HCT116 (cell line): ENCODE measurements around the gene TMEM175.

Experiments
- CBX3 ChIP-seq: IDR thresholded peaks from 2 replicates; pipeline ENCODE4 v1.6.1; 2012; ENCODE audit warnings: low read depth
- CEBPB ChIP-seq: IDR thresholded peaks from 2 replicates; pipeline ENCODE4 v1.6.1; 2012; ENCODE audit warnings: low read depth
- CTCF ChIP-seq, 3 experiments: fragments of 200-600 bp in 1 of 3; sonication (generic) in 1 of 3; IDR thresholded peaks in 2 of 3; conservative IDR thresholded peaks in 1 of 3; 2 replicates each; pipeline ENCODE4 v1.5.1; 2012 to 2017; ENCODE audit warnings: low read depth in 2 of 3, low read length in 2 of 3, antibody characterized with exemption in 1 of 3, borderline replicate concordance in 1 of 3, control low read depth in 1 of 3, mild to moderate bottlenecking in 1 of 3, mixed read lengths in 1 of 3, mixed run types in 1 of 3, moderate library complexity in 1 of 3; ENCODE audit not compliant: insufficient read depth in 1 of 3
- ELF1 ChIP-seq: IDR thresholded peaks from 2 replicates; pipeline ENCODE4 v1.6.1; 2012; ENCODE audit warnings: low read depth, borderline replicate concordance
- EZH2phosphoT487 ChIP-seq: fragments of 200-600 bp; IDR thresholded peaks from 2 replicates; pipeline ENCODE4 v1.6.1; 2018; ENCODE audit warnings: antibody characterized with exemption, borderline replicate concordance
- POLR2AphosphoS5 ChIP-seq: IDR thresholded peaks from 2 replicates; pipeline ENCODE4 v1.6.1; 2011; ENCODE audit warnings: mild to moderate bottlenecking, low read depth, low read length, moderate library complexity
- RAD21 ChIP-seq: IDR thresholded peaks from 2 replicates; pipeline ENCODE4 v1.6.1; 2012; ENCODE audit warnings: low read depth, mild to moderate bottlenecking
- REST ChIP-seq: IDR thresholded peaks from 2 replicates; pipeline ENCODE4 v1.6.1; 2012; ENCODE audit warnings: low read depth
- TCF7L2 ChIP-seq: IDR thresholded peaks from 2 replicates; pipeline ENCODE4 v1.7.0; 2011; ENCODE audit warnings: borderline replicate concordance, inconsistent platforms; ENCODE audit not compliant: insufficient read depth, insufficient read length; ENCODE audit errors: extremely low read depth
- ZBTB33 ChIP-seq: IDR thresholded peaks from 2 replicates; pipeline ENCODE4 v1.6.1; 2011; ENCODE audit warnings: mild to moderate bottlenecking, low read length, moderate library complexity; ENCODE audit not compliant: insufficient replicate concordance; ENCODE audit errors: extremely low read depth
- TF ChIP-seq, protein P1 (sequence below): IDR thresholded peaks from 2 replicates; pipeline ENCODE4 v1.6.1; 2012

- TF ChIP-seq ELF1, result no peak
- peak in 2 of 3 experiments; percentile 49 to 67; a peak in 4 of 6 replicates for TF ChIP-seq CTCF (IDR thresholded peaks at IDR 0.05 in 2 of 3, conservative IDR thresholded peaks at IDR 0.05 in 1 of 3; ENCODE audit: borderline replicate concordance in 1 of 3, insufficient read depth in 1 of 3, low read depth in 2 of 3, low read length in 2 of 3)
- no peak for TF ChIP-seq RAD21
- TF ChIP-seq, protein P1, sequence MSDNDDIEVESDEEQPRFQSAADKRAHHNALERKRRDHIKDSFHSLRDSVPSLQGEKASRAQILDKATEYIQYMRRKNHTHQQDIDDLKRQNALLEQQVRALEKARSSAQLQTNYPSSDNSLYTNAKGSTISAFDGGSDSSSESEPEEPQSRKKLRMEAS, result no peak
- TF ChIP-seq CEBPB, result no peak
- no peak for TF ChIP-seq EZH2phosphoT487
- TF ChIP-seq TCF7L2, result peak; percentile 8
- TF ChIP-seq CBX3, result no peak
- TF ChIP-seq ZBTB33, result no peak
- peak; percentile 83 for TF ChIP-seq POLR2AphosphoS5
- no peak for TF ChIP-seq REST
These were observed 54.8 kb downstream of the TMEM175 start, which contains the start of gene IDUA for GRCh38 chr4:986879-987623.
